IPS-NIHi11 (cell line): ENCODE measurements around the gene HCRTR2.
A peak's percentile ranks its signal among the peaks of the same experiment; 100 is the strongest.
"Not testable (repeated sequence)": the region's sequence is repeated elsewhere in the genome, so short reads cannot be mapped to it uniquely, and the experiment has no call there.

Experiments used
- DNase-seq: peaks from one replicate; pipeline ENCODE4 v3.0.0; 2012; ENCODE audit warnings: mixed read lengths, low spot score

HCRTR2 gene

GRCh38 chr6:55174211-55175026 lies at the start of gene HCRTR2:
Gene HCRTR2 (plus strand): TSS chr6:55174515. CDS start chr6:55174588, 73 bp downstream.
- peak; percentile 20 for DNase-seq

- no peak for DNase-seq
These were observed 43.5 kb upstream of the HCRTR2 start for GRCh38 chr6:55130806-55131324.

GRCh38 chr6:55131616-55132015 lies 42.7 kb upstream of the HCRTR2 start:
- no peak for DNase-seq

- DNase-seq: no peak
These were observed 37.4 kb upstream of the HCRTR2 start for GRCh38 chr6:55136916-55137315.

GRCh38 chr6:55137929-55138693 lies 36.2 kb upstream of the HCRTR2 start:
- no peak for DNase-seq

GRCh38 chr6:55141611-55142010 lies 32.7 kb upstream of the HCRTR2 start:
- no peak for DNase-seq

GRCh38 chr6:55142610-55143009 lies 31.7 kb upstream of the HCRTR2 start:
- DNase-seq: no peak

GRCh38 chr6:55153284-55153683 lies 21.0 kb upstream of the HCRTR2 start:
- no peak for DNase-seq

GRCh38 chr6:55158784-55159183 lies 15.5 kb upstream of the HCRTR2 start:
- DNase-seq: not testable (repeated sequence)

GRCh38 chr6:55167860-55168259 lies 6.5 kb upstream of the HCRTR2 start:
- no peak for DNase-seq

- DNase-seq: no peak
These were observed 1.0 kb downstream of the HCRTR2 start for GRCh38 chr6:55175078-55176049.

- DNase-seq: no peak
These were observed 2.6 kb downstream of the HCRTR2 start for GRCh38 chr6:55176958-55177357.

- no peak for DNase-seq
These were observed 5.9 kb downstream of the HCRTR2 start for GRCh38 chr6:55180258-55180657.

GRCh38 chr6:55182016-55182650 lies 7.8 kb downstream of the HCRTR2 start:
- no peak for DNase-seq

GRCh38 chr6:55184782-55185530 lies 10.6 kb downstream of the HCRTR2 start:
- DNase-seq: no peak

GRCh38 chr6:55198715-55199114 lies 24.4 kb downstream of the HCRTR2 start:
- no peak for DNase-seq

GRCh38 chr6:55199239-55199638 lies 24.9 kb downstream of the HCRTR2 start:
- DNase-seq: no peak

- no peak for DNase-seq
These were observed 34.5 kb downstream of the HCRTR2 start for GRCh38 chr6:55208478-55209458.

- DNase-seq: no peak
These were observed 36.6 kb downstream of the HCRTR2 start for GRCh38 chr6:55210952-55211351.
